HCT116 (cell line): Measurements from ENCODE around the gene GNG2.

Experiments used
- CTCF ChIP-seq, 3 experiments: fragments of 200-600 bp in 1 of 3; sonication (generic) in 1 of 3; IDR thresholded peaks in 2 of 3; conservative IDR thresholded peaks in 1 of 3; 2 replicates each; pipeline ENCODE4 v1.5.1; 2012 to 2017; ENCODE audit warnings: low read depth in 2 of 3, low read length in 2 of 3, antibody characterized with exemption in 1 of 3, borderline replicate concordance in 1 of 3, control low read depth in 1 of 3, mild to moderate bottlenecking in 1 of 3, mixed read lengths in 1 of 3, mixed run types in 1 of 3, moderate library complexity in 1 of 3; ENCODE audit not compliant: insufficient read depth in 1 of 3
- POLR2AphosphoS5 ChIP-seq: IDR thresholded peaks from 2 replicates; pipeline ENCODE4 v1.6.1; 2011; ENCODE audit warnings: mild to moderate bottlenecking, low read depth, low read length, moderate library complexity

GRCh38 chr14:51846631-51847488 lies 13.6 kb upstream of the GNG2 start:
- TF ChIP-seq CTCF (IDR thresholded peaks at IDR 0.05 in 2 of 3, conservative IDR thresholded peaks at IDR 0.05 in 1 of 3; ENCODE audit: borderline replicate concordance in 1 of 3, insufficient read depth in 1 of 3, low read depth in 2 of 3, low read length in 2 of 3), result no peak
- no peak for TF ChIP-seq POLR2AphosphoS5
